Left renal pelvis (tissue), 4 donors: ENCODE data around the gene MXD1. TPM values are rescaled to one million over a fixed set of nuclear protein-coding genes. Genes with fewer than 3 reads are reported as not detected.

Experiments
- DNase-seq, 4 donors: peaks; one replicate each; pipeline ENCODE4 v3.0.0-alpha.2; 2013; ENCODE audit warnings: low read depth in 4 of 4, low spot score in 3 of 4
- polyA plus RNA-seq, 4 donors: library from polyadenylated mRNA; unstranded; fragments of 120-200 nt; gene quantifications; one replicate each; pipeline ENCODE4 v1.2.1, GENCODE V29; 2013; ENCODE audit not compliant: insufficient read length in 4 of 4

The MXD1 gene
- polyA plus RNA-seq, 4 donors, result 9.3 to 14.8 (median 13.7) TPM

- no peak for DNase-seq
Observed at GRCh38 chr2:69933254-69933828, 18.4 kb downstream of the MXD1 start.

DNA sequence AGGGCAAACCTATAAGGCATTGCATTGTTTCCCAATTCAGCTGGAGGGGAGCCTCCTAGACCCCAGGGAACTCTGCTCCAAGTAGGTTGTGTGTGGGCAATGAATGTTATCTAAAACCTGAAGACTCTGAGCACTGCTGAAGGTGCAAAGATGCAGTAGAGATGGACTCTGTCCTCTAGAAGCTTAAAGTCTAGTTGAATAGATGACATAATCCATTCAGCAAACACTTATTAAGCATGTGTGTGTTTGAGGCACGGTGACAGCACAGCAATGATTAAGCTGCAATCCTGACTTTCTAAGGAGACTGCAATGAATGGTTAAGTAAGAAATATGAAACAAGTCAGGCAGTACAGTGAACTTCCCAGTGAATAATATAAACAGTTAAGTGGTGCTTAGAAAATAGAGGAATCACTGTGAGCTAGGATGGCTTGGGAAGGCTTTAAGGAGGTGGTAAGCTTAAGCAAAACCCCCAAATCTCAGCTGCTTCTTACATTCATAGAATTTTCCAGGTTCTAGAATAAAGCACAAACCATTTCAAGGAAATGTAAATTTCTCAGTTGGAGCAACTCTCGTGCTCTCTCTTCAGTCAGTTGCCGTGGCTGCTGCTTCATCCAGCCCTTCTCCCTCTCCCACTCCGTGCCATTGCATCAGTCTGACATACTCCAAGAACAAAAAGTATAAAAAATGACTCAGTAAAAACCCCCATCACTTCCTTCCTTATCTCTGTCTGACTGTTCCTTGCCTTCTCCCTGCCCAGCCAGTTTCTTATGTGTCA, 19.1 kb downstream of the MXD1 start:
- DNase-seq, result no peak

DNA sequence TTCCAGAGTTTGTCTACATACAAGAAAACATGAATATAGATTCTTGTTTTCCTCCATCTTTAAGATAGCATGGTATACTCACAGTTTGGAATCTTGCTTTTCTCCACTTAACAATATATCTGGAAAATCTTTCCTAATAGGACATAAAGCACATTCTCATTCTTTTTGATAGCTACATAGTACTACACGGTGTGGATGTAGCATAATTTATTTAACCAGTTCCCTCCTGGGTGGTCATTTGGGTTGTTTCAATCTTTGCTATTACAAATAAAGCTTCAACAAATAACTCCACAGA, 19.7 kb downstream of the MXD1 start:
- DNase-seq, result no peak

DNA sequence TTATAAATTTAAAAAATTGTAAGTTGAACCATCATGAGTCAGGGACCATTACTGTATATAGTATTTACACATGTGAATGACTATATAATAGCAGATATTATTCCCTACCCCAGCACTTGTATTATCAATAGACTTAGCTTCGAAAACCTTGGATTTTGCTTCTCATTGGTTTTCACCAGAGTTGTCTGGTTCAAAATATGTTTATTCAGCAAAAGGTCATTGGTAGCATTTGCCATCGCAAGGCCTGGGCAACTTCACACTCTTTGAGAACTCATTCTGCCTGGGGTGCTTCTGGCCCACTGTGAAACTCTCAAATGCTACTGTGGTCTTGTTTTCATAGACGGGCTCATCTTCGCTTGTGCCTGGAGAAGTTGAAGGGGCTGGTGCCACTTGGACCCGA, 20.1 kb downstream of the MXD1 start:
- no peak for DNase-seq

DNA sequence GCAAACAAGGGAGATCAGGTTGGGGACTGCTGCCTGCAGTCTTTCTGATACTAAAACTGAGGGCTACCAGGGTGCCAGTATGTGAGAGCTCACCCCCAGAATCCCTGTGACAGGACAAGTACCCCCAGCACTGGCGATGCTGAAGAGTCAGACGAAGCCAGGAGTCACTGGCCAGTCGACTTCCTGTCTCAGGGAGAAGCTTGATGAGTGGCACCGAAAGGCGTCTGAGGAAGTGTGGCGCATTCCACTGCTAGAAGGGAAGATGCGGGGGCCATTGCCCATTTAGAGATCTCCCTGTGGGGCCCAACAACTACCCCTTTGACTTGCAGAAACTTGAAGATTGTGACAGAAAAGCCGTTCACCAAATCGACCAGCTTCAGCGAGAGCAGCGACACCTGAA, 22.0 kb downstream of the MXD1 start:
- DNase-seq, result no peak

DNA sequence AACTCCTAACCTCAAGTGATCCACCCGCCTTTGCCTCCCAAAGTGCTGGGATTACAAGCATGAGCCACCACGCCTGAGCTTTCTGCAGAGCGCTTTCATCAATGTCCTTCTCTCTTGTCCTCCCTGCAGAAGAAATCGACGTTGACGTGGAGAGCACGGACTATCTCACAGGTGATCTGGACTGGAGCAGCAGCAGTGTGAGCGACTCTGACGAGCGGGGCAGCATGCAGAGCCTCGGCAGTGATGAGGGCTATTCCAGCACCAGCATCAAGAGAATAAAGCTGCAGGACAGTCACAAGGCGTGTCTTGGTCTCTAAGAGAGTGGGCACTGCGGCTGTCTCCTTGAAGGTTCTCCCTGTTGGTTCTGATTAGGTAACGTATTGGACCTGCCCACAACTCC, 23.1 kb downstream of the MXD1 start:
- no peak for DNase-seq

GRCh38 chr2:69939722-69940121, 24.8 kb downstream of the MXD1 start:
- DNase-seq, result no peak

- DNase-seq, result no peak
Observed at GRCh38 chr2:69940691-69941090, 25.8 kb downstream of the MXD1 start.

DNA sequence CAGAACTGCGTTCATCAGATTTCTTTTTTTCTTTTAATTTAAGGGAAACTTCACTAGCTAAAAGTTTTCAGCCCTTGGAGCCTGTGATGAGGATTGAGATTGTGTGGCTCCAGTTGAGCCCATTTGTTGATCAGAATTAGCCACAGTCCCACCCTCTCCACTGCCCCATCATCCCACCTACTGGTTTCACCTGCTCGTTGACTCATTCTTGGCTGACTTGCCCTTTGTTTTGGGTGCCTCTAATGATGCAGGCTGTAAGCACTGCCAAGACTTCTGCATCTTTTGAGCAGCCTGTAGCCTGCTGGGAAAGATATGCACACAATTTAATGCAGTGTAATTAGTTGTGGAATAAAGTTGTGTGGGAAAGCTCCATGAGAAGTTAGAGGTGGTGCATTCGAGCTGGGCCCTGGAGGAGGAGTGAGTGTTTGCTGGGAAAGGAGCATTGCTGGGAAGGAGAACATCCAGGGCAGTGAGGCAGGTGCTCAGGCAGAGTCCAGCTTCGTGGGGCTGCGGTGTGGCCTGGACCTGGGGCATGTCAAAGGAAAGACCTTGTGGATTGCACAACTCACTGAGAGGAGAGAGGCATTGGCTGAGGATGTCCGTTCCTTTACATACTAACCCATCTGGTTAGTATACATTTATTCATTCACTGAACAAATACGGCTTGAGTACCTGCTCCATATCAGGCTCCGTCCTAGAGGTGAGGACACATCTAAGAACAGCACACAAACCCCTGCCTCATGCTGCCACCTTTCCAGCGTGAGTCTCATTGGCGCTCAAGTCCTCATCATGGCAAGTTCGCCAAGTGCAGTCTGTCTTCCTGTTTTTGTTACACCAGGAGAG, 28.3 kb downstream of the MXD1 start:
- no peak for DNase-seq

- no peak for DNase-seq
Observed at GRCh38 chr2:69943843-69944525, 29.1 kb downstream of the MXD1 start.

DNA sequence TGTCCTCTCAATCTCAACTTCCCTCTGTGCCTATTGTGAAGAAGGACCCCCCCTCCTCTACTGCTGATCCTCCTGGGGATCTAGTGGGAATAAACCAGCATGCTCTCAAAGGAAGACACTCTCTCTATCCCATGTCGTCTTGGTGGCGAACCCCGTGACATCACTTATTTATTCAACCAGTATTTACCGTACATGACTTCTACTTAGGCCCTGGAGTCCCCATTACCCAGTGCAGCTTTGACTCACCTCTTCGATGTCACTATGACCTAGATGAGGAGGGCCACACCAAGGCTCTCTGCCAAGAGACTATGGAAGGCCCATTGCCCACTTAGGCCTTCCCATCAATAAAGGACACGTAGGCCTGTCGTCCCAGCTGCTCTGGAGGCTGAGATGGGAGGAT, 29.8 kb downstream of the MXD1 start:
- DNase-seq, result no peak

GRCh38 chr2:69945441-69945840, 30.5 kb downstream of the MXD1 start:
- DNase-seq, result no peak

GRCh38 chr2:69945941-69946340, 31.0 kb downstream of the MXD1 start:
- no peak for DNase-seq

- no peak for DNase-seq
Observed at GRCh38 chr2:69946351-69947324, 31.7 kb downstream of the MXD1 start.

GRCh38 chr2:69947325-69947931, 32.5 kb downstream of the MXD1 start:
- DNase-seq, result no peak

DNA sequence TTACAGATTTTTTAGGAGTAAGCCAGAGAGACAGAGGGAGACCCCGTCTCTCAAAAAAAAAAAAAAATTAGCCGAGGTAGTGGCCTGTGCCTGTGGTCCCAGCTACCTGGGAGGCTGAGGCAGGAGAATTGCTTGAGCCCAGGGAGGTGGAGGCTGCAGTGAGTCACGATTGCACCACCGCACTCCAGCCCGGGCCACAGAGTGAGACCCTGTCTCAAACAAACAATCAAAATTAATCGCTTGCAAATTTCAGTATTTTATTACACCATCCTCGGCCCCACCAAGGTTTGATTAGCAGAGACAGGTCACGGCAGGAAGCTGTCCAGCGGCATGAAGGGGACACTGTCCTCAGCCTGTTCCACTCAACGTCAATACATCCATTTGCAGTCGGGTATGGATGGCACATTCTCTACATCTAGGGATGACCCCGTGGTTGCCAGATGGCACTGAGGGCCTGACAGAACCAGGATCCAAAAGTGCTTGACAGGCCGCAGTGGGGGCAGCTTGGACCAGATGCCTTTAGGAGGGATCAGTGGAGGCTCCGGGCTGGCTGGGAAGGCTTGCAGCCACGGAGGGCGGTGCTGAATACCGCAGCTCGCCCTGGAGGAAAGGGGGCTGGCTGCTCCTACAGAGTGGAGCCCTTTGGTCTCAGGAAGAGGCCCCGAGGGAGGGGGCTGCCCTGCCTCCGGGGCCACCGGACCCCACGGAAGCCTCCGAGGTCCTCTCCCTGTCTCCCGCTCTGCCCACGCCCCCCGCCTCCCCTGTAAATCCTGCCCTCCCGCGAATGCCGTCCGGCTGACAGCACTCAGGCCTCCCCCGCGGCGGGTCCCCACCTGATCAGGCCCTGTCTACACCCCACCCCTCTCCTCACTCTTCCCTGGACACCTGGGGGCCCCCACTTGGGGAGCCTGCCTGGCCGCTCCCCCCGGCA, 33.4 kb downstream of the MXD1 start:
- no peak for DNase-seq

GRCh38 chr2:69948963-69949645, 34.2 kb downstream of the MXD1 start:
- DNase-seq, result no peak

GRCh38 chr2:69950241-69950640, 35.3 kb downstream of the MXD1 start:
- DNase-seq, result no peak
